A204.1 (cell line): ENCODE data around the gene SAMD1.

Experiments used
- FAIRE-seq: peaks from 2 replicates; lab custom pipeline; 2012; peaks lifted over from hg19 to GRCh38; lab: Jason Lieb, UNC

Gene SAMD1

GRCh38 chr19:14112809-14113385 lies 22.3 kb upstream of the SAMD1 start:
- FAIRE-seq, result no peak

GRCh38 chr19:14112051-14112808 lies 21.7 kb upstream of the SAMD1 start:
- no peak for FAIRE-seq

GRCh38 chr19:14111486-14111885 lies 20.9 kb upstream of the SAMD1 start:
- no peak for FAIRE-seq

- no peak for FAIRE-seq
These were observed 20.1 kb upstream of the SAMD1 start for GRCh38 chr19:14110650-14111049.

GRCh38 chr19:14107581-14108461 lies 17.3 kb upstream of the SAMD1 start:
- FAIRE-seq, result no peak

GRCh38 chr19:14106840-14107239 lies 16.3 kb upstream of the SAMD1 start:
- no peak for FAIRE-seq

- FAIRE-seq, result no peak
These were observed 15.1 kb upstream of the SAMD1 start for GRCh38 chr19:14105680-14106079.

- FAIRE-seq, result no peak
These were observed 12.8 kb upstream of the SAMD1 start for GRCh38 chr19:14103310-14103709.

- no peak for FAIRE-seq
These were observed 12.2 kb upstream of the SAMD1 start for GRCh38 chr19:14102756-14103155.

GRCh38 chr19:14102102-14102696 lies 11.6 kb upstream of the SAMD1 start:
- FAIRE-seq, result no peak

- FAIRE-seq, result no peak
These were observed 10.5 kb upstream of the SAMD1 start for GRCh38 chr19:14101003-14101545.

- no peak for FAIRE-seq
These were observed 7.1 kb upstream of the SAMD1 start for GRCh38 chr19:14097532-14098151.

GRCh38 chr19:14096272-14096992 lies 5.9 kb upstream of the SAMD1 start:
- no peak for FAIRE-seq

- no peak for FAIRE-seq
These were observed 4.3 kb upstream of the SAMD1 start for GRCh38 chr19:14094854-14095253.

GRCh38 chr19:14093117-14093823 lies 2.7 kb upstream of the SAMD1 start:
- no peak for FAIRE-seq

- FAIRE-seq, result no peak
These were observed 1.4 kb upstream of the SAMD1 start for GRCh38 chr19:14091813-14092462.

GRCh38 chr19:14091081-14091812 lies 696 bp upstream of the SAMD1 start:
- no peak for FAIRE-seq

GRCh38 chr19:14089662-14090508 lies 666 bp downstream of the SAMD1 start:
- no peak for FAIRE-seq

- FAIRE-seq, result no peak
These were observed 1.2 kb downstream of the SAMD1 start for GRCh38 chr19:14089412-14089661.
